ENCODE results near the gene ZNF628.

Gene ZNF628

DNA sequence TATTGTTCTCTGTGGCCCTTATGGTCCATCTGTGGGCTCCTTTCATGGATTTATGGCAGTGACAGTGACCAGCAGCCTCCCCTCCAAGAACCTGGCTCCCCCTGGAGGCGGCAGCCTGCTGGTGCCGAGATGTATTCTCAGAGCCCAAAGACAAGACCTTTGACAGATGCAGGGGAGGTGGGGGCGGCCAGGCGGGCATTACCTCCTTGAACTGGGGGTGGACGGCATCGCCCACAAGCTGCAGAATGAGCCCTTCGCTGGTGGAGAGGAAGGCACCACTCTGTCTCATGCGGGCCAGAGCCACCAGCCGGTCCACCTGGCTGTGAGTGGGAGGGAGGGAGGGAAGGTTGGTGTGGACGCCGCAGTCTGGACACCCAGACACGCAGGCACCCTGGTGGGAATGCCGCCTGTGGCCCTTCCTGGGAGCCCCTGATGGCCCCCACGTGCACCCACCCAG, 21.6 kb upstream of the ZNF628 start (continued):
- no peak for TF ChIP-seq ZBTB7A (tag by site-specific recombination; IDR thresholded peaks at IDR 0.05; ENCODE audit: low read depth)
- TF ChIP-seq EGR2 (tag by site-specific recombination; IDR thresholded peaks at IDR 0.05; ENCODE audit: low read depth) = peak; percentile 57
- TF ChIP-seq, protein P1, sequence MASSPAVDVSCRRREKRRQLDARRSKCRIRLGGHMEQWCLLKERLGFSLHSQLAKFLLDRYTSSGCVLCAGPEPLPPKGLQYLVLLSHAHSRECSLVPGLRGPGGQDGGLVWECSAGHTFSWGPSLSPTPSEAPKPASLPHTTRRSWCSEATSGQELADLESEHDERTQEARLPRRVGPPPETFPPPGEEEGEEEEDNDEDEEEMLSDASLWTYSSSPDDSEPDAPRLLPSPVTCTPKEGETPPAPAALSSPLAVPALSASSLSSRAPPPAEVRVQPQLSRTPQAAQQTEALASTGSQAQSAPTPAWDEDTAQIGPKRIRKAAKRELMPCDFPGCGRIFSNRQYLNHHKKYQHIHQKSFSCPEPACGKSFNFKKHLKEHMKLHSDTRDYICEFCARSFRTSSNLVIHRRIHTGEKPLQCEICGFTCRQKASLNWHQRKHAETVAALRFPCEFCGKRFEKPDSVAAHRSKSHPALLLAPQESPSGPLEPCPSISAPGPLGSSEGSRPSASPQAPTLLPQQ (tag by site-specific recombination; IDR thresholded peaks at IDR 0.05) = no peak
- no peak for TF ChIP-seq ZNF76 (tag by site-specific recombination; IDR thresholded peaks at IDR 0.05; ENCODE audit: borderline replicate concordance, low read depth)
- no peak for TF ChIP-seq ZNF174 (tag by site-specific recombination; IDR thresholded peaks at IDR 0.05)
- peak; percentile 78 for TF ChIP-seq ZFHX2 (tag by site-specific recombination; conservative IDR thresholded peaks at IDR 0.05)
- TF ChIP-seq ZNF335 (tag by site-specific recombination; conservative IDR thresholded peaks at IDR 0.05) = no peak
- no peak for TF ChIP-seq GLI4 (tag by site-specific recombination; IDR thresholded peaks at IDR 0.05)
- TF ChIP-seq ZNF202 (tag by site-specific recombination; IDR thresholded peaks at IDR 0.05; ENCODE audit: borderline replicate concordance) = no peak
- TF ChIP-seq SP2 (tag by site-specific recombination; IDR thresholded peaks at IDR 0.05) = no peak
- TF ChIP-seq HOXD13 (CRISPR knock-in tag; IDR thresholded peaks at IDR 0.05; ENCODE audit: borderline replicate concordance) = no peak
- no peak for TF ChIP-seq SETDB1 (IDR thresholded peaks at IDR 0.05; ENCODE audit: insufficient read length, low read length)

DNA sequence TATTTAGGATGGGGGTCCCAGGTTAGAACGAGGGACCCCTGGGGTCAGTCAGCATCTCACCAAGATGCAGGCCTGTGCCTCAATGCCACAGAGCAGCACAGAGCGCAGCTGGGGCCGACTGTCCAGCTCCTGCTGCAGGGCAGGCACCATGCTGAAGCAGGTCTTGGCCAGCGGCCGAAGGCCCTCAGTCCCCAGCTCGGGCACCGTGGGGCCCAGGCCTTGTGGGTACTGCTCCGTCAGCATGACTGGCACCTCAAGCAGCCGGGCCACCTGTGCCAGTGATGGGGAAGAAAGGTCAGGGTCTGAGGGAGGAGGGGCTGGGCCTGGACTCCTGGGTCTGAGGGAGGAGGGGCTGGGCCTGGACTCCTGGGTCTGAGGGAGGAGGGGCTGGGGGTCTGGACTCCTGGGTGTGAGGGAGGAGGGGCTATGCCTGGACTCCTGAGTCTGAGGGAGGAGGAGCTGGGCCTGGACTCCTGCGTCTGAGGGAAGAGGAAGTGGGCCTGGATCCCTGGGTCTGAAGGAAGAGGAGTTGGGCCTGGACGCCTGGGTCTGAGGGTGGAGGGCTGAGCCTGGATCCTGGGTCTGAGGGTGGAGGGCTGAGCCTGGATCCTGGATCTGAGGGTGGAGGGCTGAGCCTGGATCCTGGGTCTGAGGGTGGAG, 20.7 kb upstream of the ZNF628 start:
- POLR2A ChIA-PET = interaction anchor here (0.6 kb wide), 1 partner anchor 21 kb away, joined by 3 read pairs; the partner anchor contains the start of gene ZNF628
- peaks cover 11% of the 10 kb centered on the region for H3K4me1 ChIP-seq (ENCODE audit: control insufficient read depth, insufficient read depth, low read length)
- CTCF ChIA-PET = interaction anchor here (0.8 to 3.2 kb wide), 3 partner anchors 12 to 314 kb away, joined by 4 to 19 read pairs (median 6); no protein-coding TSS in a partner anchor
- no peaks in the 10 kb centered on the region for H3K36me3 ChIP-seq (ENCODE audit: control insufficient read depth in 2 of 2, insufficient read depth in 1 of 2, low read length in 2 of 2)
- H3K9me3 ChIP-seq (ENCODE audit: control insufficient read depth, insufficient read depth, low read depth, low read length) = no peaks in the 10 kb centered on the region
- H3K4me3 ChIP-seq (ENCODE audit: low read depth, low read length) = no peak overlapping the region
- no peak overlapping the region for H3K27ac ChIP-seq (ENCODE audit: extremely low read depth, low read depth, low read length)
- TF ChIP-seq, protein P2, sequence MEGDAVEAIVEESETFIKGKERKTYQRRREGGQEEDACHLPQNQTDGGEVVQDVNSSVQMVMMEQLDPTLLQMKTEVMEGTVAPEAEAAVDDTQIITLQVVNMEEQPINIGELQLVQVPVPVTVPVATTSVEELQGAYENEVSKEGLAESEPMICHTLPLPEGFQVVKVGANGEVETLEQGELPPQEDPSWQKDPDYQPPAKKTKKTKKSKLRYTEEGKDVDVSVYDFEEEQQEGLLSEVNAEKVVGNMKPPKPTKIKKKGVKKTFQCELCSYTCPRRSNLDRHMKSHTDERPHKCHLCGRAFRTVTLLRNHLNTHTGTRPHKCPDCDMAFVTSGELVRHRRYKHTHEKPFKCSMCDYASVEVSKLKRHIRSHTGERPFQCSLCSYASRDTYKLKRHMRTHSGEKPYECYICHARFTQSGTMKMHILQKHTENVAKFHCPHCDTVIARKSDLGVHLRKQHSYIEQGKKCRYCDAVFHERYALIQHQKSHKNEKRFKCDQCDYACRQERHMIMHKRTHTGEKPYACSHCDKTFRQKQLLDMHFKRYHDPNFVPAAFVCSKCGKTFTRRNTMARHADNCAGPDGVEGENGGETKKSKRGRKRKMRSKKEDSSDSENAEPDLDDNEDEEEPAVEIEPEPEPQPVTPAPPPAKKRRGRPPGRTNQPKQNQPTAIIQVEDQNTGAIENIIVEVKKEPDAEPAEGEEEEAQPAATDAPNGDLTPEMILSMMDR (tag by site-specific recombination; IDR thresholded peaks at IDR 0.05) = no peak
- TF ChIP-seq HOXD13 (CRISPR knock-in tag; IDR thresholded peaks at IDR 0.05; ENCODE audit: borderline replicate concordance) (no peak), AEBP2 (tag by site-specific recombination; IDR thresholded peaks at IDR 0.05; ENCODE audit: borderline replicate concordance) (no peak), FEZF1 (tag by site-specific recombination; IDR thresholded peaks at IDR 0.05) (no peak), ZNF518A (tag by site-specific recombination; conservative IDR thresholded peaks at IDR 0.05; ENCODE audit: low read depth) (no peak), ZNF19 (tag by site-specific recombination; IDR thresholded peaks at IDR 0.05; ENCODE audit: low read depth) (no peak), REPIN1 (tag by site-specific recombination; IDR thresholded peaks at IDR 0.05; ENCODE audit: low read depth) (no peak), ZNF521 (tag by site-specific recombination; IDR thresholded peaks at IDR 0.05) (no peak), ZNF792 (tag by site-specific recombination; IDR thresholded peaks at IDR 0.05) (no peak), ZNF416 (tag by site-specific recombination; IDR thresholded peaks at IDR 0.05) (no peak), ZNF341 (tag by site-specific recombination; IDR thresholded peaks at IDR 0.05; ENCODE audit: low read depth) (no peak)
- TF ChIP-seq, protein P3, sequence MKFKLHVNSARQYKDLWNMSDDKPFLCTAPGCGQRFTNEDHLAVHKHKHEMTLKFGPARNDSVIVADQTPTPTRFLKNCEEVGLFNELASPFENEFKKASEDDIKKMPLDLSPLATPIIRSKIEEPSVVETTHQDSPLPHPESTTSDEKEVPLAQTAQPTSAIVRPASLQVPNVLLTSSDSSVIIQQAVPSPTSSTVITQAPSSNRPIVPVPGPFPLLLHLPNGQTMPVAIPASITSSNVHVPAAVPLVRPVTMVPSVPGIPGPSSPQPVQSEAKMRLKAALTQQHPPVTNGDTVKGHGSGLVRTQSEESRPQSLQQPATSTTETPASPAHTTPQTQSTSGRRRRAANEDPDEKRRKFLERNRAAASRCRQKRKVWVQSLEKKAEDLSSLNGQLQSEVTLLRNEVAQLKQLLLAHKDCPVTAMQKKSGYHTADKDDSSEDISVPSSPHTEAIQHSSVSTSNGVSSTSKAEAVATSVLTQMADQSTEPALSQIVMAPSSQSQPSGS (tag by site-specific recombination; IDR thresholded peaks at IDR 0.05; ENCODE audit: low read depth) = no peak

Measured in HEK293 (cell line).